HG03139 (cell line): ENCODE measurements around the gene NDUFA11.
"Not testable (repeated sequence)": the region's sequence is repeated elsewhere in the genome, so short reads cannot be mapped to it uniquely, and the experiment has no call there.

Experiments used
- ATAC-seq: cut with Tn5 transposase; IDR thresholded peaks from one replicate; pipeline ENCODE4 v1.9.1; 2021; ENCODE audit not compliant: unreplicated experiment

The NDUFA11 gene

GRCh38 chr19:5857203-5858081 lies 46.1 kb downstream of the NDUFA11 start:
- no peak for ATAC-seq

- not testable (repeated sequence) for ATAC-seq
These were observed 48.4 kb downstream of the NDUFA11 start for GRCh38 chr19:5855151-5855550.

DNA sequence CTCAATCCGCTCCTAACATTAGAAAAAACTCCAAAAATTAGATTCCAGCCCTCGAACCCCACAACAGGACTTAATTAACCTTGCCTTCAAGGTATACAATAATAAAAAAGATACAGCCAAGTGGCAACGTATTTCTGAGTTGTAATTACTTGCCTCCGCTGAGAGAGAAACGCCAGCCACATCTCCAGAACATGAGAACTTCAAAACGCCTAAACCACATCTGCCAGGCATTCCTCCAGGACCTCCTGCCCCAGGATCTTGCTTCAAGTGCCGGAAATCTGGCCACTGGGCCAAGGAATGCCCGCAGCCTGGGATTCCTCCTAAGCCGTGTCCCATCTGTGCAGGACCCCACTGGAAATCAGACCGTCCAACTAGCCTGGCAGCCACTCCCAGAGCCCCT lies 49.5 kb downstream of the NDUFA11 start:
- not testable (repeated sequence) for ATAC-seq

GRCh38 chr19:5851302-5851701 lies 52.3 kb downstream of the NDUFA11 start, which contains the start of gene FUT3:
FUT3 (minus strand) TSS chr19:5851449.
- no peak for ATAC-seq

DNA sequence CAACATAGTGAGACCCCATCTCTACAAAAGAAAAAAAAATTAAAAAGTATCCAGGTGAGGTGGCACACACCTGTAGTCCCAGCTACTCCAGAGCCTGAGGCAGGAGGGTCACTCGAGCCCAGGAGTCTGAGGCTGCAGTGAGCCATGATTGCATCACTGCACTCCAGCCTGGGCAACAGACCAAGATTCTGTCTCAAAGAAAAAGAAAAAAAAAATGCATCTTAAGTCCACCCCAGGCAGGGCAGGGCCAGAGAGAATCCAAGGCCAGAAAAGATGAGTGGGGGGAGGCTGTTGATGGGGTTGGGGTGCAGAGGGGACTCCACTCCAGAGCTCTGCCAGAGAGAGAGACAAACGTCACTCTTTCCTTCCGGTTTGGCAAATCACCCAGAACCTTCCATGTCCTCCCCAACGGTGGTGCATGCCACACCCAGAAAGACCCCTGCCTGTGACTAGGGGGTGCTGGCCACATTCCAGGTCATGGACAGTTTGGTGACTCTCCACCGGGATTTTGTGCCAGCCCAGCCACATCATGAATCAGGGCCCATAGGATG lies 52.8 kb downstream of the NDUFA11 start:
- no peak for ATAC-seq

- no peak for ATAC-seq
These were observed 53.4 kb downstream of the NDUFA11 start for GRCh38 chr19:5850189-5850588.

- not testable (repeated sequence) for ATAC-seq
These were observed 55.0 kb downstream of the NDUFA11 start for GRCh38 chr19:5848621-5849020.

- ATAC-seq, result not testable (repeated sequence)
These were observed 55.7 kb downstream of the NDUFA11 start for GRCh38 chr19:5847846-5848245.
